K562 (cell line): Measurements from ENCODE around the gene DNAJC11. TPM values are rescaled to one million over a fixed set of nuclear protein-coding genes. Genes with fewer than 3 reads are reported as not detected.

ENCODE experiments used
- ATAC-seq: fragments of 200-7000 bp; cut with Tn5 transposase; 3 replicates; pipeline ENCODE4 v1.9.1; 2020; ENCODE audit warnings: moderate library complexity
- BruUV-seq: library from RNA; stranded (reverse); fragments of 400-500 nt; replicated peaks from 2 replicates; lab custom pipeline; 2021; lab: Mats Ljungman, UMichigan
- CTCF ChIA-PET: fragments of 300-600 bp; formaldehyde crosslinking; extraction: SDS; loops from one replicate; lab custom pipeline; 2021; ENCODE audit warnings: low intra/inter-chr PET ratio; lab: Yijun Ruan, JAX
- POLR2A ChIA-PET: fragments of 300-600, 350-650 bp; sonication (Branson Sonifier 250); formaldehyde crosslinking; extraction: SDS; loops from one replicate; lab custom pipeline; 2021; ENCODE audit warnings: antibody characterized with exemption, inconsistent platforms; lab: Yijun Ruan, JAX
- DNase-seq, 4 experiments: peaks; one replicate each; pipeline versions ENCODE4 v3.0.0 to v3.0.0-alpha.2; 2011 to 2018; ENCODE audit warnings: low spot score in 3 of 4, mixed read lengths in 3 of 4; ENCODE audit errors: extremely low read depth in 1 of 4
- FAIRE-seq: peaks from 2 replicates; lab custom pipeline; 2011; peaks lifted over from hg19 to GRCh38; lab: Jason Lieb, UNC
- H2AFZ ChIP-seq: 2 replicates; pipeline ENCODE4 v1.6.0; 2011; ENCODE audit warnings: low read depth, low read length, control low read depth, inconsistent platforms
- H3K27ac ChIP-seq: fragments of 200-600 bp; 3 replicates; pipeline ENCODE4 v1.8.0; 2011; ENCODE audit warnings: low read depth, mild to moderate bottlenecking, control low read depth, inconsistent platforms, low read length, moderate library complexity, mixed read lengths; ENCODE audit errors: extremely low read depth
- H3K27me3 ChIP-seq, 2 experiments: fragments of 300-600 bp in 1 of 2; 2 replicates in 1 of 2; 3 replicates in 1 of 2; pipeline versions ENCODE4 v1.6.0 to v1.8.0; 2011; ENCODE audit warnings: inconsistent platforms in 2 of 2, low read length in 2 of 2, mild to moderate bottlenecking in 1 of 2, mixed read lengths in 1 of 2, moderate library complexity in 1 of 2; ENCODE audit not compliant: control insufficient read depth in 2 of 2, insufficient read depth in 2 of 2
- H3K36me3 ChIP-seq: fragments of 300-600 bp; 3 replicates; pipeline ENCODE4 v1.8.0; 2011; ENCODE audit warnings: mild to moderate bottlenecking, low read length, inconsistent platforms; ENCODE audit not compliant: control insufficient read depth, insufficient read depth
- H3K4me1 ChIP-seq, 2 experiments: fragments of 200-600 bp in 1 of 2; replicated peaks in 1 of 2; 2 replicates in 1 of 2; 3 replicates in 1 of 2; pipeline versions ENCODE4 v1.5.1 to v1.8.0; 2011; ENCODE audit warnings: inconsistent platforms in 2 of 2, low read length in 2 of 2, mild to moderate bottlenecking in 1 of 2, mixed read lengths in 1 of 2, moderate library complexity in 1 of 2; ENCODE audit not compliant: control insufficient read depth in 2 of 2, insufficient read depth in 2 of 2
- H3K4me2 ChIP-seq: 2 replicates; pipeline ENCODE4 v1.6.1; 2011; ENCODE audit warnings: low read length, control low read depth, inconsistent platforms, mixed read lengths; ENCODE audit not compliant: insufficient read depth
- H3K4me3 ChIP-seq: fragments of 200-600 bp; sonication (generic), shearing (Covaris generic); 2 replicates; pipeline ENCODE4 v1.5.1; 2016; ENCODE audit warnings: control low read depth, inconsistent platforms
- H3K79me2 ChIP-seq: fragments of 200-600 bp; 3 replicates; pipeline ENCODE4 v1.8.0; 2011; ENCODE audit warnings: low read length, inconsistent platforms; ENCODE audit not compliant: control insufficient read depth, insufficient read depth
- H3K9ac ChIP-seq, 2 experiments: 2 replicates each; pipeline versions ENCODE4 v1.6.0 to v1.6.1; 2011; ENCODE audit warnings: low read depth in 2 of 2, low read length in 2 of 2, control low read depth in 1 of 2, inconsistent platforms in 1 of 2, mild to moderate bottlenecking in 1 of 2, mixed read lengths in 1 of 2; ENCODE audit not compliant: insufficient read depth in 1 of 2
- H3K9me1 ChIP-seq: one replicate; pipeline ENCODE4 v1.6.0; 2011; ENCODE audit warnings: inconsistent platforms, mild to moderate bottlenecking, low read length, moderate library complexity; ENCODE audit not compliant: control insufficient read depth, insufficient read depth
- H3K9me3 ChIP-seq: replicated peaks from 2 replicates; pipeline ENCODE4 v1.5.1; 2011; ENCODE audit warnings: low read depth, low read length, inconsistent platforms; ENCODE audit not compliant: control insufficient read depth, insufficient read depth
- H4K20me1 ChIP-seq: replicated peaks from 2 replicates; pipeline ENCODE4 v1.6.1; 2011; ENCODE audit warnings: low read length, inconsistent platforms, mixed read lengths; ENCODE audit not compliant: control insufficient read depth, insufficient read depth
- MIER1 ChIP-seq: fragments of 450-650 bp; IDR thresholded peaks from 2 replicates; pipeline ENCODE4 v1.6.1; 2016; ENCODE audit warnings: antibody characterized with exemption, mild to moderate bottlenecking, low read depth
- POLR2A ChIP-seq: fragments of 450-650 bp; conservative IDR thresholded peaks from 2 replicates; pipeline ENCODE4 v1.6.1; 2016
- POLR2AphosphoS5 ChIP-seq: IDR thresholded peaks from 2 replicates; pipeline ENCODE4 v1.6.1; 2011; ENCODE audit warnings: mild to moderate bottlenecking, low read depth, low read length, moderate library complexity; ENCODE audit not compliant: control insufficient read depth, insufficient read depth
- POLR2G ChIP-seq: fragments of 200-400 bp; formaldehyde crosslinking; IDR thresholded peaks from 2 replicates; pipeline ENCODE4 v1.6.1; 2017; ENCODE audit warnings: low read depth, mild to moderate bottlenecking, antibody characterized with exemption, low read length, moderate library complexity
- PPARD ChIP-seq: fragments of 250-450 bp; sonication (Bioruptor Pico); IDR thresholded peaks from 2 replicates; pipeline ENCODE4 v1.8.0; 2022; ENCODE audit warnings: inconsistent platforms, mild to moderate bottlenecking, moderate library complexity
- RBFOX2 ChIP-seq: fragments of 200-400 bp; formaldehyde crosslinking; IDR thresholded peaks from 2 replicates; pipeline ENCODE4 v1.6.1; 2017; ENCODE audit warnings: low read depth, mild to moderate bottlenecking, low read length, moderate library complexity
- RBM22 ChIP-seq: fragments of 200-400 bp; formaldehyde crosslinking; IDR thresholded peaks from 2 replicates; pipeline ENCODE4 v1.6.1; 2018; ENCODE audit warnings: low read length, low read depth; ENCODE audit not compliant: poor library complexity, severe bottlenecking
- TBP ChIP-seq: optimal IDR thresholded peaks from 2 replicates; pipeline ENCODE3; 2011; ENCODE audit warnings: low read depth, low read length, improper control_type of control experiment
- WGBS: fragments of 100-300 bp; shearing (Covaris generic); methylation state at CpG from one replicate; pipeline ENCODE4 v1.1.6; 2016; ENCODE audit warnings: low coverage, mixed read lengths; ENCODE audit not compliant: insufficient coverage; ENCODE audit errors: missing lambda C conversion rate; 5-methylcytosine and 5-hydroxymethylcytosine counted together
- in situ Hi-C: fragments of 300-500 bp; cut with MboI; formaldehyde crosslinking; loops from 4 replicates; pipeline ENCODE4 v1.15.0; 2018; ENCODE audit warnings: inconsistent platforms, mixed read lengths
- intact Hi-C: fragments of 100-400 bp; cut with micrococcal nuclease; formaldehyde crosslinking; loops from 2 replicates; pipeline ENCODE4 v1.14.2; 2022
- polyA plus RNA-seq, 8 experiments: library from polyadenylated mRNA; depleted of rRNA in 4 of 8; stranded (reverse) in 5 of 8; unstranded in 3 of 8; fragments of >200 nt; fragmentation: Nextera tagmentation in 2 of 8; fragmentation: Illumina TruSeq in 1 of 8; extraction: Ambion mirVana in 2 of 8; extraction: Trizol in 1 of 8; gene quantifications; 2 replicates each; pipeline versions ENCODE4 v1.2.1 to v1.2.3, GENCODE V29; 2011 to 2014; ENCODE audit warnings: inconsistent platforms in 1 of 8, missing spikeins in 1 of 8
- total RNA-seq, 7 experiments: library from RNA; depleted of rRNA in 6 of 7; stranded (reverse); fragments of >200 nt in 6 of 7; fragmentation: Illumina TruSeq in 2 of 7; extraction: Trizol in 2 of 7; gene quantifications; 2 replicates each; pipeline versions ENCODE4 v1.2.1 to v1.2.3, GENCODE V29; 2011 to 2021; ENCODE audit warnings: low replicate concordance in 1 of 7

The DNAJC11 gene
- total and polyA plus RNA-seq, 9 of the 15 experiments (the other 6 are each of a cell fraction or from before 2014, with no cell fraction given) = 14.1 to 123 (median 76.6) TPM

DNA sequence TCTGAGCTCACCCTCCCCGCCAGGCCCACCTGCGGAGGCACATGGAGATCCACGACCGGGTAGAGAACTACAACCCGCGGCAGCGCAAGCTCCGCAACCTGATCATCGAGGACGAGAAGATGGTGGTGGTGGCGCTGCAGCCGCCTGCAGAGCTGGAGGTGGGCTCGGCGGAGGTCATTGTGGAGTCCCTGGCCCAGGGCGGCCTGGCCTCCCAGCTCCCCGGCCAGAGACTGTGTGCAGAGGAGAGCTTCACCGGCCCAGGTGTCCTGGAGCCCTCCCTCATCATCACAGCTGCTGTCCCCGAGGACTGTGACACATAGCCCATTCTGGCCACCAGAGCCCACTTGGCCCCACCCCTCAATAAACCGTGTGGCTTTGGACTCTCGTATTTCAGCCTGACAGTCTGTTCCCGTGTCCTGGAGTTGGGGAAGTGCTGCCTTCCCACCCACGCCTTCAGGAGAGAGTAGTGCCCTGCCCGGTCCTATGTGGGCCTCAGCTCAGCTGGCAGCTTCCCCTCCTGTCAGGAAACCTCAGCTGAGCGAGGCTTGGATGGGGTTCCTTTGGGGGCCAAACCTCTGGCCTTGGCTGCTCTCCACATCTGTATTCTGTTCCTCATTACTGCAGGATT lies 112.6 kb downstream of the DNAJC11 start:
- H3K27ac ChIP-seq = peak overlapping the region; percentile 31; the same call in 1 of the 3 replicates
- no peak overlapping the region for H3K4me2 ChIP-seq
- ATAC-seq = peak; percentile 3; the same call in 2 of the 3 replicates
- no peaks in the 10 kb centered on the region for H3K27me3 ChIP-seq
- WGBS = 86% methylated on average over 24 of the region's 24 CpGs
- no peak for DNase-seq
- no TSS peak for BruUV-seq
- no peak overlapping the region for H3K4me3 ChIP-seq
- ChIA-PET CTCF (no interaction called here), POLR2A (interaction anchor here (0.6 to 13.4 kb wide), 12 partner anchors 9 to 126 kb away, joined by 3 to 221 read pairs (median 4); partner anchors contain the start of genes KLHL21, NOL9 and ZBTB48)
- H3K4me1 ChIP-seq = peaks cover 16 to 62% of the 10 kb centered on the region in 2 experiments; a peak in 4 of 5 replicates
- intact Hi-C loops (no loop called here), in situ Hi-C loops (no loop called here)
- H3K79me2 ChIP-seq = peaks cover 15% of the 10 kb centered on the region; the same call in 2 of the 3 replicates
- H3K9me1 ChIP-seq = peaks cover 23% of the 10 kb centered on the region
- peaks cover 91% of the 10 kb centered on the region; the same call in 2 of the 3 replicates for H3K36me3 ChIP-seq
- FAIRE-seq = no peak
- H2AFZ ChIP-seq = no peak overlapping the region
- peak overlapping the region in 1 of 2 experiments; percentile 70; a peak in 1 of 4 replicates for H3K9ac ChIP-seq
- TF ChIP-seq TBP = no peak
- peak; percentile 56; the same call in 1 of the 2 replicates for TF ChIP-seq RBFOX2
- TF ChIP-seq POLR2AphosphoS5 = peak; percentile 17; the same call in 1 of the 2 replicates
- no peak for TF ChIP-seq MIER1
- peak; percentile 49; the same call in 1 of the 2 replicates for TF ChIP-seq POLR2A
- TF ChIP-seq PPARD (CRISPR knock-in tag) = no peak
- TF ChIP-seq POLR2G = peak; percentile 68
- peak; percentile 63 for TF ChIP-seq RBM22
- no peaks in the 10 kb centered on the region for H3K9me3 ChIP-seq
- peaks cover 38% of the 10 kb centered on the region for H4K20me1 ChIP-seq
